T-helper 1 cell treated with Interleukin-12 subunit alpha and Interleukin-12 subunit beta and Interleukin-4 antibody, amounts not matched to agents 30 μg/mL and 1 μg/mL, for 36 hours (primary cell): ENCODE data around the gene RFX3.

Experiments
- H3K27ac Mint-ChIP-seq: one replicate; pipeline ENCODE4 v1.8.0; 2021; ENCODE audit warnings: mild to moderate bottlenecking, mixed read lengths
- H3K27me3 Mint-ChIP-seq: one replicate; pipeline ENCODE4 v1.8.0; 2021; ENCODE audit warnings: low read depth, mixed read lengths
- H3K36me3 Mint-ChIP-seq: one replicate; pipeline ENCODE4 v1.8.0; 2021; ENCODE audit warnings: low read depth, mixed read lengths
- H3K4me1 Mint-ChIP-seq: one replicate; pipeline ENCODE4 v1.8.0; 2021; ENCODE audit warnings: low read depth, mixed read lengths
- H3K4me3 Mint-ChIP-seq: one replicate; pipeline ENCODE4 v1.8.0; 2021; ENCODE audit warnings: mild to moderate bottlenecking, moderate library complexity, mixed read lengths
- H3K9me3 Mint-ChIP-seq: one replicate; pipeline ENCODE4 v1.8.0; 2021; ENCODE audit warnings: mixed read lengths

Gene RFX3

DNA sequence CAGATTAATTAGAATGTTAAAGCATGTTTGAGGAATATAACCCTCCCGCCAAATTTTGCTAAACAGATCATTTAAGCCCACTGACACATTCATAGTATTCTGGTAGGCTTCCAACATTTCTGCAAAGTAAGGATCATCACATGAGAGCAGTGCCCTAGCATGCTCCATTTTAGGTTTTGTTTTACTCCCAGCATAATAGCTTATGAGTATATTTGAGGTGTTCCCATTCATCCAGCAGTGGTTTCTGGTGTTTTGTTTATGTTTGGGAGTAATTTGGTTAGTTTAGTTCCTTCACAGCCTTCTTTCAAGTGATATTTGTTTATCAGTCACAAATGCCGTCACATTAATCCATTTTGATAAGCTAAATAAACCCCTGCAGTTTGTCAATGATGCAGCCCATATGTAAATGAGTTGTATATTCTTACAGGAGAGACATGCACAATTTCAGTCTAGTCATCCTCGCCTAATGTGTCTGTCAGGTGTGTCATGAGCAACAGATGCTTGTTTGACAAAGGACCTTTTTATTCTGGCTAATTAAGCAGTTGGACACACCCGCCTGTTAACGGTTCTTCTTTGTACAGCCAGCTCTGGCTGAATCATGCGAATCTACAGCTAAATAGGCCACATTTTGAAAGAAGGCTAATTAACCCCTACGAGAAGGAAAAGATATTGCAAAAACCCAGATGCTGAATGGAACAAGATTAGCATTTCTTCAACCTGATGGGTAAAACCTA is 124.4 kb downstream of the RFX3 start:
- H3K27ac Mint-ChIP-seq: no peak overlapping the region
- H3K36me3 Mint-ChIP-seq: peaks cover 5% of the 10 kb centered on the region
- H3K4me3 Mint-ChIP-seq: no peak overlapping the region
- no peaks in the 10 kb centered on the region for H3K27me3 Mint-ChIP-seq
- peaks cover 13% of the 10 kb centered on the region for H3K4me1 Mint-ChIP-seq
- H3K9me3 Mint-ChIP-seq: peaks cover 3% of the 10 kb centered on the region

DNA sequence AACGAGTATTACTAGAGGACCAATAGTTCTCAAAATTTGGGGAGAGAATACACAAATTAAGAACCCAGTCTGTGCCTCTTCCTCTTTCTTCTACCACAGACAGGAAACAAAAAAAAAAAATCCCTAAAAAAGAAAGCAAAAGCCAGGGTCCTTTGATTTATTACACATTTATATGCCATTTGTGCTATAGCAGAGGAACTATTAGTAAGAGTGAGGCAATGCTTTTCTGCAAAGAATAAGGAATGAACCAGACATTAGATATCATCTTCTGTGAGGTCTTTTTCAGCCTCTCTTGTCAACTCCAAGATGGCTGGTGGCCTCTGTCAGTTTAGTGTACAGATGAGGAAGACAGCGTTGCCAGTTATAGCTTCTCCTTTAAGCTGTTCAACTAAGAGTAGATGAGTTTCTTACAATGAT is 127.6 kb downstream of the RFX3 start:
- peaks cover 3% of the 10 kb centered on the region for H3K9me3 Mint-ChIP-seq
- H3K4me3 Mint-ChIP-seq: peak overlapping the region; percentile 56
- peak overlapping the region; percentile 10 for H3K27ac Mint-ChIP-seq
- peaks cover 13% of the 10 kb centered on the region for H3K4me1 Mint-ChIP-seq
- no peaks in the 10 kb centered on the region for H3K27me3 Mint-ChIP-seq
- peaks cover 17% of the 10 kb centered on the region for H3K36me3 Mint-ChIP-seq

DNA sequence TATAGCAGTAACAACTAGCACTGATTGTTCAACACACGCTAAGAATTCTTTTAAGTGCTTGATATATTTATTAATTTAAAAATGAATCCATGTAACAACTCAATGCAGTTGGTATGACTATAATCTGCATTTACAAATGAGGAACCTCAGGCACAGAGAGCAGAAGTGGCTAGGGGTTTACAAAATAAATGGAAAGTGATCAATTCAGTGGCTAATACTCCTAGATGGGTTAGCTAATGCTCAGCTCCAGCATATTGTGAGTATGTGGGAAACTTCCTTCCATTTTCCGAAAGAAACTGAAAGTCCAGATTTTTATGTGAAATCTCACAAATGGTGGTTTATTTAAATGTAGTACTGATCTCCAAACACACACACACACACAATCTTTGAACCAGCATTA is 128.0 kb downstream of the RFX3 start:
- Mint-ChIP-seq H3K36me3 (peaks cover 17% of the 10 kb centered on the region), H3K4me1 (peaks cover 13% of the 10 kb centered on the region), H3K27ac (peak overlapping the region; percentile 10), H3K27me3 (no peaks in the 10 kb centered on the region), H3K9me3 (peaks cover 3% of the 10 kb centered on the region), H3K4me3 (peak overlapping the region; percentile 56)

DNA sequence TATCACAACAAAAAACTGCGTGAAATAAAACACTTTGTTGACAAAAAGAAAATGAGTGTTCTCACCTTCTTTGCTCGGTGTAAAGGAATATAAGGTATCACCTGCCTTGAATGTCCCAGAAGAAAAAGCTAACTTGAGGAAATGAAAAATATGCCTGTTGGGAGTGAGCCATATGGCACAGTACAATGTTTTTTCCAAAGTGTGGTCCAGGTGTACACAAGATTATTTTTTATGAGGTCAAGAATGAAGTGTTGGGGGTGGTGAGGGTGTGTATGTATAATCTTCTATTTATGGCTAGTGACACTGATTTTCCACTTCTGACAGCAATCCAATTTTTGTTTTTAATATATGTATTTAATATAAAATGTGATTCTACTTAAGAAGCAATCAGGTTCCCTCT is 134.4 kb downstream of the RFX3 start:
- peaks cover 7% of the 10 kb centered on the region for H3K4me1 Mint-ChIP-seq
- peaks cover 44% of the 10 kb centered on the region for H3K36me3 Mint-ChIP-seq
- peaks cover 27% of the 10 kb centered on the region for H3K9me3 Mint-ChIP-seq
- no peak overlapping the region for H3K27ac Mint-ChIP-seq
- H3K4me3 Mint-ChIP-seq: no peak overlapping the region
- no peaks in the 10 kb centered on the region for H3K27me3 Mint-ChIP-seq

DNA sequence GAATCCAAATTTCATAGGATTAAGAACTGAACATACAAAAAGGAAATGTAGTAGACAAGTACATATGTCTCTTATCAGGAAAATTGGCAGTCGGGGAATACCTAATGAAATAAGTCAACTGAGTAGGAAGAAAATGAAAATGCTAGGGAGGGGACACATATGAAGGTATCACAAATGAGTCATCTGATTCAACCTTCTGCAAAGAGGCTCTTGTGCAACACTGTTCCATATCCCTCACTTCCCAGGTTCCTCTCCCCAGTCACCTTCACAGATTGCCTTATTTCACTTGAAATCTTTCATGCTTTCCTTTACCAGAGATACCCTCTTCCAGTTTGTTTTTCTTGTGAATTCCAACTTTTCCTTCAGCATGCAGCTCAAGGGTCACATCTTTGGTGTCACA is 139.0 kb downstream of the RFX3 start:
- peaks cover 15% of the 10 kb centered on the region for H3K4me1 Mint-ChIP-seq
- H3K4me3 Mint-ChIP-seq: no peak overlapping the region
- H3K36me3 Mint-ChIP-seq: peaks cover 30% of the 10 kb centered on the region
- H3K9me3 Mint-ChIP-seq: peaks cover 32% of the 10 kb centered on the region
- no peaks in the 10 kb centered on the region for H3K27me3 Mint-ChIP-seq
- H3K27ac Mint-ChIP-seq: no peak overlapping the region

DNA sequence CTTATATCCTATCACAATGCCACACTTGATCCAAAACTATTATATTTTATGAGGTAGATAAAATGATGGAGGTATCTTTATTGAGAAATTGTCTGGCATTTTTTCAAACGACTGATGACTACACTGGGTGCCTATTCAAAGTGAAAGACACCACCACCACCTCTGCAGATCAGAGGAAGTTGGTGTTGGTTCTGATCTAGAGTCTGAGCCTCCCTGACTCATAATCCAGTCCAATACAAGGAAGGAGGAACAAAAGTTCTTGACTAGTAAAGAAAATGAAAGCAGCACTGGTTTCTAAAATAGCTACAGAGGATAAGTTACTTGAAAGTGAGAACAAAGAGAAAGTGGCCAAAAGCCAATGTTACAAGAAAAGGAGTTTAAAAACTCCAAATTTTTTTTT is 139.9 kb downstream of the RFX3 start:
- peak overlapping the region; percentile 52 for H3K27ac Mint-ChIP-seq
- peaks cover 27% of the 10 kb centered on the region for H3K36me3 Mint-ChIP-seq
- peaks cover 29% of the 10 kb centered on the region for H3K9me3 Mint-ChIP-seq
- H3K4me1 Mint-ChIP-seq: peaks cover 15% of the 10 kb centered on the region
- H3K4me3 Mint-ChIP-seq: no peak overlapping the region
- no peaks in the 10 kb centered on the region for H3K27me3 Mint-ChIP-seq

DNA sequence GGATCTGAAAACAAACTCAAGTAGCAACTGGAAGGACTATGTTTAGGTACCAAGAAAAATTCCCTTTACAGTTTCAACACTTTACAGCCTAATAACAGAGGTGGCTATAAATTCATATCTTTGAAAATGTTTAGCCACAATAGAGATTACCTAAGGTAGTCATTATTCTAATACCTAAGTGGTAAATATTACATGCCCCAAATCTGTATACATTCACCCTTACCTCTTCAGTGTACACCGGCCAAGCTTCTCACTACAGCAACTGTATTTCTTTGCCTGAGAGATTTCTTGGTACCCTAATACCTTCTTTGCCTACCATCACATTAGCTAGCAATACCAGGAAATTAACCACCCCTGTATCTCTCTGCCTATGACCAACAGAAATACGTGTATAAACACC is 154.0 kb downstream of the RFX3 start:
- Mint-ChIP-seq H3K4me1 (no peaks in the 10 kb centered on the region), H3K4me3 (no peak overlapping the region), H3K27ac (no peak overlapping the region), H3K9me3 (no peaks in the 10 kb centered on the region), H3K27me3 (no peaks in the 10 kb centered on the region), H3K36me3 (no peaks in the 10 kb centered on the region)

DNA sequence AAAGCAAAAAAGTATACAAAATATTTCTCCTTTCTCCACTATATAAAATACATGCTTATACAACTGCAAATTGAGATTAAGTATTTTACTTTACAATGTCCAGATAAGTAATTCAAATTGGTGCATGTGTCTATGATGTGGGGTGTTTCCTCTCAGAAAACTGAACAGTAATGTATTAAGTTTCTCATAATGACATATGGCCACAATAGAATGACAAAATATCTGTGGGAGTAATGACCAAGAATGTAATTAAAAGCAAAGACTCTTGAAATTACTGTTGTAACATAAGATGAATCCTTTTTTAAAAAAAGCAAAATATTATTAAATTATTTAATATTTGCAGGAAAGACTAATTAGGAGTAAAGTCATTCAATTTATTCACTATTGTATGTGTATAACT is 155.1 kb downstream of the RFX3 start:
- Mint-ChIP-seq H3K27ac (no peak overlapping the region), H3K4me3 (no peak overlapping the region), H3K9me3 (no peaks in the 10 kb centered on the region), H3K4me1 (peaks cover 3% of the 10 kb centered on the region), H3K36me3 (no peaks in the 10 kb centered on the region), H3K27me3 (no peaks in the 10 kb centered on the region)

DNA sequence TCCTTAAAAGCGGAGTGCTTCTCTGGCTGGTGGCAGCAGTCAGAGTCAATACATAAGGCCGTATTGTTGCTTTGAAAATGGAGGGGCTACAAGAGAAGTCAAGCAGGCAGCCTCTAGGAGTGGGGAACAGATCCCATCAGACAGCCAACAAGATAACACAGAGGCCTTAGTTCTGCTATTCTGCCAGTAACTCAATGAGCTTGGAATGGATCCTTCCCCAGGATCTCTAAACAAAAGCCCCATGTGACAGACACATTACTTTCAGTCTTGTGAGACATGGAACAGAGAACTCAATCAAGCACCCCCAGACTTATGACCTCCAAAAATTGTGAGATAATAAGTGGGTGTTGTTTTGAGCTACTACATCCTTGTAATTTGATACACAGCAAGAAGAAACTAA is 158.6 kb downstream of the RFX3 start:
- no peaks in the 10 kb centered on the region for H3K9me3 Mint-ChIP-seq
- H3K36me3 Mint-ChIP-seq: no peaks in the 10 kb centered on the region
- H3K4me3 Mint-ChIP-seq: no peak overlapping the region
- H3K4me1 Mint-ChIP-seq: peaks cover 4% of the 10 kb centered on the region
- H3K27ac Mint-ChIP-seq: no peak overlapping the region
- H3K27me3 Mint-ChIP-seq: no peaks in the 10 kb centered on the region

DNA sequence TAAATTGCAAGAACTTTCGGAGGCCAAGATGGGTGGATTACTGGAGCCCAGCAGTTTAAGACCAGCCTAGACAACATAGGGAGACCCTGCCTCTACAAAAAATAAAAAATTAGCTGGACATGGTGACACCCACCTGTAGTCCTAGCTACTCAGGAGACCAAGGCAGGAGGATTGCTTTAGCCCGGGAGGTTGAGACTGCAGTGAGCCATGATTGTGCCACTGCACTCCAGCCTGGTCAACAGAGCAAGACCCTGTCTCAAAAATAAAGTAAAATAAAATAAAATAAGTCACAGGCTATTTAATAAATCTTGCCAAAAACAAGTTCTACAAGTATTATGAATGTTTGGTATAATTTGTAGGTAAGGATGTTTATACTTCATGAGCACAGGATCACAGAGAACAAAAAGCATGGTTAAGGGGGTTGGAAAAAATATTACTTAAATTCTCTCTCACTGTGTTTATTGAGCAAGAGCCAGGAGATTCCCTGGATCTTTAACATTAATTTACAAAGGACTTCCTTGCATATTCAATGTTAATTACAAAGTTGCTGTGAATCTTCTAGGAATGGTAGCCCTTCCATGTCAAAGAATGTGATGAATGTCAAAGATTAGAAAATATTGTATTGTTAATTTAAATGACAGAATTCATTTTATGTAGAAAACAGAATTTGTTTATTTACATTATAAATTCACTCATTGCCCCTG is 164.0 kb downstream of the RFX3 start:
- Mint-ChIP-seq H3K4me3 (no peak overlapping the region), H3K9me3 (no peaks in the 10 kb centered on the region), H3K36me3 (no peaks in the 10 kb centered on the region), H3K27me3 (no peaks in the 10 kb centered on the region), H3K4me1 (peaks cover 4% of the 10 kb centered on the region), H3K27ac (no peak overlapping the region)

DNA sequence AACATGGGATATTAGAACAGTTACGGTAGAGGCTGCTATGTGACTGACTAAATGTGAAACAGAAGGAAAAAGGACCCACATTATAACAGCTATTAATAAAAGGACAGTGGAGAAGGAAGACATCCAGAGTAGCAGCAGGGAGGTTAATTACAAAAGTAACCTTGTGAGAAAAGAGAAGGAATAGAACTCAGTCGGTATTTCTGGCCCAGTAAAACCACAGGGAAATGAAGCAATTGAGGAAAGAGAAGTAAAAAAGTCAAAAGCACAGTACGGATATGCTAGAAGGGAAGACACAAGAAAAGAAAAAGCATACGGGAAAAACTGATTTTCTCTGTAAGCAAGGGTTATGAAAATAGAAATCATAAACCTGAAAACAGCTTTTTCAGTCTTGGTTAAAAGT is 164.7 kb downstream of the RFX3 start:
- H3K4me1 Mint-ChIP-seq: peaks cover 2% of the 10 kb centered on the region
- no peaks in the 10 kb centered on the region for H3K27me3 Mint-ChIP-seq
- H3K36me3 Mint-ChIP-seq: no peaks in the 10 kb centered on the region
- H3K27ac Mint-ChIP-seq: no peak overlapping the region
- no peaks in the 10 kb centered on the region for H3K9me3 Mint-ChIP-seq
- no peak overlapping the region for H3K4me3 Mint-ChIP-seq

DNA sequence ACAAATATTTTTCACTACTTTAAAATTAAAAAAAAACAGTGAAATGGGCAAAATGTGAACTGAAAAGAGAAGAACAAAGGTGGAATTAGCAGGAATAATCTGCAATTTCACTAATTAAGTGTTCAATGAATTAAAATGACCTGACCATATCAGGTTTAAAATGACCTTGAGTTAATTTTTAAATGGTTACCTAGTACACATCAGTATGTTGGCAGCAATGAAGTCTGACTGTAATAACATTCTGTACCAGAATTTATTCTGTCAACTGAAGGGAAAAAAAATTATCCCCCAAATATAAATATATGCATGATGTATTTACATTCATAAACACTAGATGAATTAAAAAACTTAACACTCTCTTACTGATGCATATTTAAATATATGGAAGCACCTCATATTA is 165.6 kb downstream of the RFX3 start:
- Mint-ChIP-seq H3K9me3 (no peaks in the 10 kb centered on the region), H3K36me3 (no peaks in the 10 kb centered on the region), H3K4me1 (no peaks in the 10 kb centered on the region), H3K27me3 (no peaks in the 10 kb centered on the region), H3K27ac (no peak overlapping the region), H3K4me3 (no peak overlapping the region)

DNA sequence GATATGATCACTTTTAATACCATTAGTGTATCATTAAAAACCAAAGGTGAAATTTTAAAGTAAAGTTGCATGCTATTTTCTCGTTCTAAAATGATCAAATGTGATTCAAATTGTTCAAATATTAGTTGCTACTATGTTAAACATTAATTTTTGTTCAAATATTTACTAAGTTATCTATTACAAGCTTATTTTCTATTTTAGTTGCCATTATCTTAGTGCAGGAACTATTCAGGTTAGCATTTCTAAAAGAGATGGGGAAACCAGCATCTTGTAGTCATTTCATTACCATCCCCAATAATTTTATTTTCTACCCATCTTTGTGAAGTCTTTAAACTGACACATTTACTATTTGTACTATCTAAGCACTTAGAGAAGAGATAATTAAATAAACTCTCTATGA is 166.0 kb downstream of the RFX3 start:
- no peaks in the 10 kb centered on the region for H3K4me1 Mint-ChIP-seq
- H3K36me3 Mint-ChIP-seq: no peaks in the 10 kb centered on the region
- H3K27me3 Mint-ChIP-seq: no peaks in the 10 kb centered on the region
- no peaks in the 10 kb centered on the region for H3K9me3 Mint-ChIP-seq
- no peak overlapping the region for H3K4me3 Mint-ChIP-seq
- H3K27ac Mint-ChIP-seq: no peak overlapping the region

DNA sequence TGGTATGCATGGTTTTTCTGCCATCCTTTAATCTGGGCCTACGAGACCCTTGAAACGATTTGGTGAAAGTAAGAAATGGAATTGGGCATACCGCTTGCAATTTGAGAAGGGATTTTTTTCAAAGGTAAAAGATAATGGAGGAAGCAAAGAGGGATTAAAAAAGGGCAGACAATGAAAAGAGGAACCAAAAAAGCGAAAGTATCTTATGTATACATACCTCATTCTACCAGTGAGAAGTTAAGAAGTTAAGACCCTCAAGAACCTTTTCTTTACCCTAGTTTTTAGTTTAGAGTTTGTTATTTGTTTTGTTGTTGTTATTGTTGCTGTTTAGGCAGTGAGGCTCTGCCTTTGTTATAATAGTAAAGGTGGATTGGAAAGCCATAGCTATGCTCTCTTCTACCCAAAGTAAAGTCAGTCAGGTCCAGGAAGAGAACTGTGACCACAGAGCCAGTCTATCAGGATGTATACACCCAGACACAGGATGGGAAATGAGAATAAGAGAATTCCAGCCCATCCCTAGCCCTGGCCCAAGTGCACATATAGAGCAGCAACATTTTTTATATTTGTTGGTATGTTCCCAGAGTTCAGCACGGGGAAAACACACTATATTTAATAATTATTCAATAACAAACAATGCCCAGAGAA is 166.6 kb downstream of the RFX3 start:
- H3K27me3 Mint-ChIP-seq: no peaks in the 10 kb centered on the region
- peaks cover 6% of the 10 kb centered on the region for H3K9me3 Mint-ChIP-seq
- no peak overlapping the region for H3K27ac Mint-ChIP-seq
- no peak overlapping the region for H3K4me3 Mint-ChIP-seq
- no peaks in the 10 kb centered on the region for H3K36me3 Mint-ChIP-seq
- H3K4me1 Mint-ChIP-seq: no peaks in the 10 kb centered on the region

DNA sequence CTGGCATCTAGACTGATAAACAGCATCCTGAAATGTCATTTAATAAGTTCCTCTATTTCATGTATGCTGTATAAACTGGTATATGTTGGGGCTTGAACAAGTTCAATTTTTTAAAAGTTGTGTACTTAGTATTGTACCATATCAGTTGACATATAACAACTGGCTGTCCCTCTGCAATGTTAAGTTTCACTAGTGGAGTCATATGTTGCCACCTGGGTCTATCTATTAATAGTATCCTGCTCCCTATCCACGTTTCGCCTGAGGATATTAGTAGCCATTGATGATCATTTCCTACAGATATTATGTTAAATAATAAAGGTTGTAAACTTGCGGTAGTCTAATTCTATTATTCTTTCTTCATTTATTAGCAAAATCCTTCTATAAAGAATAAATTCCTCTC is 177.6 kb downstream of the RFX3 start:
- H3K4me3 Mint-ChIP-seq: no peak overlapping the region
- peaks cover 13% of the 10 kb centered on the region for H3K9me3 Mint-ChIP-seq
- H3K27me3 Mint-ChIP-seq: no peaks in the 10 kb centered on the region
- peaks cover 2% of the 10 kb centered on the region for H3K4me1 Mint-ChIP-seq
- no peak overlapping the region for H3K27ac Mint-ChIP-seq
- H3K36me3 Mint-ChIP-seq: peaks cover 4% of the 10 kb centered on the region
